K562 (cell line): ENCODE data around the gene HMCN2. TPM values are rescaled to one million over a fixed set of nuclear protein-coding genes. Genes with fewer than 3 reads are reported as not detected.

ENCODE experiments used
- BRF1 ChIP-seq: IDR thresholded peaks from 3 replicates; pipeline ENCODE4 v1.6.1; 2011; ENCODE audit warnings: borderline replicate concordance, mild to moderate bottlenecking; ENCODE audit not compliant: insufficient read length; ENCODE audit errors: extremely low read depth
- CBX2 ChIP-seq: fragments of 200-600 bp; sonication (generic); IDR thresholded peaks from one replicate; pipeline ENCODE4 v1.6.1; 2012; ENCODE audit warnings: mild to moderate bottlenecking, low read length, inconsistent platforms; ENCODE audit not compliant: insufficient read depth, poor library complexity, severe bottlenecking
- CXXC5 ChIP-seq: fragments of 250-450 bp; sonication (Bioruptor Pico); IDR thresholded peaks from 2 replicates; pipeline ENCODE4 v1.8.0; 2022; ENCODE audit warnings: inconsistent platforms, mild to moderate bottlenecking, moderate library complexity
- ELF4 ChIP-seq: fragments of 450-650 bp; formaldehyde crosslinking; IDR thresholded peaks from 2 replicates; pipeline ENCODE4 v1.4.0; 2022; ENCODE audit warnings: missing genetic modification characterization
- HSF4 ChIP-seq: fragments of 250-450 bp; sonication (Bioruptor Pico); IDR thresholded peaks from 2 replicates; pipeline ENCODE4 v2.1.2; 2022; ENCODE audit warnings: mild to moderate bottlenecking, moderate library complexity, borderline replicate concordance
- SOX6 ChIP-seq: fragments of 450-650 bp; IDR thresholded peaks from 2 replicates; pipeline ENCODE4 v1.6.1; 2014; ENCODE audit warnings: mild to moderate bottlenecking
- XRCC4 ChIP-seq: IDR thresholded peaks from one replicate; pipeline ENCODE4 v1.6.1; 2011; ENCODE audit not compliant: insufficient read depth, insufficient read length; ENCODE audit errors: extremely low read depth
- ZNF232 ChIP-seq: sonication (generic); formaldehyde crosslinking; IDR thresholded peaks from 2 replicates; pipeline ENCODE4 v1.8.0; 2022; ENCODE audit warnings: mild to moderate bottlenecking, missing genetic modification reagents
- polyA plus RNA-seq, 8 experiments: library from polyadenylated mRNA; depleted of rRNA in 4 of 8; stranded (reverse) in 5 of 8; unstranded in 3 of 8; fragments of >200 nt; fragmentation: Nextera tagmentation in 2 of 8; fragmentation: Illumina TruSeq in 1 of 8; extraction: Ambion mirVana in 2 of 8; extraction: Trizol in 1 of 8; gene quantifications; 2 replicates each; pipeline versions ENCODE4 v1.2.1 to v1.2.3, GENCODE V29; 2011 to 2014; ENCODE audit warnings: inconsistent platforms in 1 of 8, missing spikeins in 1 of 8
- total RNA-seq, 7 experiments: library from RNA; depleted of rRNA in 6 of 7; stranded (reverse); fragments of >200 nt in 6 of 7; fragmentation: Illumina TruSeq in 2 of 7; extraction: Trizol in 2 of 7; gene quantifications; 2 replicates each; pipeline versions ENCODE4 v1.2.1 to v1.2.3, GENCODE V29; 2011 to 2021; ENCODE audit warnings: low replicate concordance in 1 of 7
- TF ChIP-seq, protein P1 (sequence below), 2 experiments: IDR thresholded peaks; 2 replicates each; pipeline ENCODE4 v1.6.1; 2012; ENCODE audit warnings: improper control_type of control experiment in 2 of 2, low read depth in 2 of 2, low read length in 2 of 2, borderline replicate concordance in 1 of 2
- TF ChIP-seq, protein P2 (sequence below): sonication (generic); formaldehyde crosslinking; IDR thresholded peaks from 2 replicates; pipeline ENCODE4 v1.8.0; 2022; ENCODE audit warnings: mild to moderate bottlenecking, missing genetic modification reagents, borderline replicate concordance
- TF ChIP-seq, protein P3 (sequence below): fragments of 450-650 bp; formaldehyde crosslinking; IDR thresholded peaks from 2 replicates; pipeline ENCODE4 v1.4.0; 2020; ENCODE audit warnings: mild to moderate bottlenecking, mixed read lengths

HMCN2 gene
- total and polyA plus RNA-seq, 9 of the 15 experiments (the other 6 are each of a cell fraction or from before 2014, with no cell fraction given): 0.01 TPM; not detected in 8

DNA sequence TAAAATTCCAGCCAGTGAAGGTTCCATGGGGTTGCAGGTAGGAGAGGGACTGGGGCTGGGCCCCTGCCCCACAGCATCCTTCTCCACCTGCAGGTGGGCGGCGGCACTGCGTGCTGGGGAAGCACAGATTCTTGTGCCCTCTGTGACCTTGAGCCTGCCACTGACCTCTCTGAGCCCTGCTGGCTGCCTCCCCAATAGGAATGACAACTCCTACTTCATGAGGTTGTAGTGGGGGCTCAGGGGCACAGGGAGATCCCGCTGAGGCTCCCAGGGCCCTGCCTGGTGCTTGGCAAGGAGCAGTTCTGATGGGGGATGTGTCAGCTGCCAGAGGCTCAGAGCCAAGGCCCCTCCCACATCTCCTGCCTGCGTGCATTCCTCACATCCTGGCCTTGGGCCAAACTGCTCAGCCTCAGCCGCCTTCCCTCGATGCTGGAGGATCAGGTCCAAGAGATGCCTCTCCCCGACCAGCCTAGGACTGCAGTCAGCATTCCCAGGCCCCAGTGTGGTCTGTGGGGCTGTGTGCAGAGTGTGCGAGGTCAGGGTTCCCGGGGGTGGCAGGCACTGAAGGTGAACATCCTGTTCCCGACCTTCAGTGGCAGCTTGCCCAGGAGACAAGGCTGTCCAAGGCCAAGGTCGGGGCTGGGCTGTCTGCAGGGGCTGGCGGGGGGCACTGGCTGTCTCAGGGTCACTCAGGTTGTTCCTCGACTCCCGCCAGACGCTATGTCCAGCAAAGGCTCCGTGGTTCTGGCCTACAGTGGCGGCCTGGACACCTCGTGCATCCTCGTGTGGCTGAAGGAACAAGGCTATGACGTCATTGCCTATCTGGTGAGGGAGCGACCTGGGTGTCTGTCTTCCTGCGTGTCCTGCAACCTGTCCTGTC, 186.2 kb downstream of the HMCN2 start (continued):
- TF ChIP-seq ELF4 (CRISPR knock-in tag) (no peak), SOX6 (no peak), CXXC5 (no peak; the same call in 1 of the 2 replicates), BRF1 (no peak), HSF4 (CRISPR knock-in tag) (no peak), XRCC4 (no peak), CBX2 (no peak), ZNF232 (CRISPR knock-in tag) (no peak)
- TF ChIP-seq, protein P1, sequence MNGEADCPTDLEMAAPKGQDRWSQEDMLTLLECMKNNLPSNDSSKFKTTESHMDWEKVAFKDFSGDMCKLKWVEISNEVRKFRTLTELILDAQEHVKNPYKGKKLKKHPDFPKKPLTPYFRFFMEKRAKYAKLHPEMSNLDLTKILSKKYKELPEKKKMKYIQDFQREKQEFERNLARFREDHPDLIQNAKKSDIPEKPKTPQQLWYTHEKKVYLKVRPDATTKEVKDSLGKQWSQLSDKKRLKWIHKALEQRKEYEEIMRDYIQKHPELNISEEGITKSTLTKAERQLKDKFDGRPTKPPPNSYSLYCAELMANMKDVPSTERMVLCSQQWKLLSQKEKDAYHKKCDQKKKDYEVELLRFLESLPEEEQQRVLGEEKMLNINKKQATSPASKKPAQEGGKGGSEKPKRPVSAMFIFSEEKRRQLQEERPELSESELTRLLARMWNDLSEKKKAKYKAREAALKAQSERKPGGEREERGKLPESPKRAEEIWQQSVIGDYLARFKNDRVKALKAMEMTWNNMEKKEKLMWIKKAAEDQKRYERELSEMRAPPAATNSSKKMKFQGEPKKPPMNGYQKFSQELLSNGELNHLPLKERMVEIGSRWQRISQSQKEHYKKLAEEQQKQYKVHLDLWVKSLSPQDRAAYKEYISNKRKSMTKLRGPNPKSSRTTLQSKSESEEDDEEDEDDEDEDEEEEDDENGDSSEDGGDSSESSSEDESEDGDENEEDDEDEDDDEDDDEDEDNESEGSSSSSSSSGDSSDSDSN (IDR thresholded peaks at IDR 0.05; ENCODE audit: borderline replicate concordance in 1 of 2, low read depth in 2 of 2, low read length in 2 of 2): no peak
- TF ChIP-seq, protein P2, sequence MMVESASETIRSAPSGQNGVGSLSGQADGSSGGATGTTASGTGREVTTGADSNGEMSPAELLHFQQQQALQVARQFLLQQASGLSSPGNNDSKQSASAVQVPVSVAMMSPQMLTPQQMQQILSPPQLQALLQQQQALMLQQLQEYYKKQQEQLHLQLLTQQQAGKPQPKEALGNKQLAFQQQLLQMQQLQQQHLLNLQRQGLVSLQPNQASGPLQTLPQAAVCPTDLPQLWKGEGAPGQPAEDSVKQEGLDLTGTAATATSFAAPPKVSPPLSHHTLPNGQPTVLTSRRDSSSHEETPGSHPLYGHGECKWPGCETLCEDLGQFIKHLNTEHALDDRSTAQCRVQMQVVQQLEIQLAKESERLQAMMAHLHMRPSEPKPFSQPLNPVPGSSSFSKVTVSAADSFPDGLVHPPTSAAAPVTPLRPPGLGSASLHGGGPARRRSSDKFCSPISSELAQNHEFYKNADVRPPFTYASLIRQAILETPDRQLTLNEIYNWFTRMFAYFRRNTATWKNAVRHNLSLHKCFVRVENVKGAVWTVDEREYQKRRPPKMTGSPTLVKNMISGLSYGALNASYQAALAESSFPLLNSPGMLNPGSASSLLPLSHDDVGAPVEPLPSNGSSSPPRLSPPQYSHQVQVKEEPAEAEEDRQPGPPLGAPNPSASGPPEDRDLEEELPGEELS (CRISPR knock-in tag): no peak
- TF ChIP-seq, protein P3, sequence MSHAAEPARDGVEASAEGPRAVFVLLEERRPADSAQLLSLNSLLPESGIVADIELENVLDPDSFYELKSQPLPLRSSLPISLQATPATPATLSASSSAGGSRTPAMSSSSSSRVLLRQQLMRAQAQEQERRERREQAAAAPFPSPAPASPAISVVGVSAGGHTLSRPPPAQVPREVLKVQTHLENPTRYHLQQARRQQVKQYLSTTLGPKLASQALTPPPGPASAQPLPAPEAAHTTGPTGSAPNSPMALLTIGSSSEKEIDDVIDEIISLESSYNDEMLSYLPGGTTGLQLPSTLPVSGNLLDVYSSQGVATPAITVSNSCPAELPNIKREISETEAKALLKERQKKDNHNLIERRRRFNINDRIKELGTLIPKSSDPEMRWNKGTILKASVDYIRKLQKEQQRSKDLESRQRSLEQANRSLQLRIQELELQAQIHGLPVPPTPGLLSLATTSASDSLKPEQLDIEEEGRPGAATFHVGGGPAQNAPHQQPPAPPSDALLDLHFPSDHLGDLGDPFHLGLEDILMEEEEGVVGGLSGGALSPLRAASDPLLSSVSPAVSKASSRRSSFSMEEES: no peak
